ENCODE results near the gene VPS37B.

VPS37B gene

GRCh38 chr12:122837306-122838265, 58.3 kb downstream of the VPS37B start:
- no peak for DNase-seq

GRCh38 chr12:122836027-122836921, 59.6 kb downstream of the VPS37B start:
- DNase-seq: no peak

DNA sequence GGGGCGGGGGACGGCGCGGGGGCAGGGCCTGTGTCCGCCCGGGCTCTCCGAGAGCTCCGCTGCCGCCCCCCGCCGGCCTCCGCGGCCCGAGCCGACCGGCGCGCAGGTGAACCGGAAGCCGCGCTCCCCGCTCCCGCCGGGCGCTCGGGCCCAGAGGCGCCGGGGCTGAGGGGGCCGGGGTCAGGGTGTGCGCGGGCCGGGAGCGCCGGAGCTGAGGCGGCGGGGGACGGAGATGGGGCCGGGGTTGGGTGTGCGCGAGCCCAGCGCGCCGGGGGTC, 60.2 kb downstream of the VPS37B start:
- no peak for DNase-seq

- DNase-seq: no peak
Measured at GRCh38 chr12:122834921-122835749, 60.8 kb downstream of the VPS37B start, which contains the start of gene HIP1R. Gene HIP1R, plus strand, starts transcription at chr12:122835457. Its CDS starts 94 bp downstream, at chr12:122835551.

DNA sequence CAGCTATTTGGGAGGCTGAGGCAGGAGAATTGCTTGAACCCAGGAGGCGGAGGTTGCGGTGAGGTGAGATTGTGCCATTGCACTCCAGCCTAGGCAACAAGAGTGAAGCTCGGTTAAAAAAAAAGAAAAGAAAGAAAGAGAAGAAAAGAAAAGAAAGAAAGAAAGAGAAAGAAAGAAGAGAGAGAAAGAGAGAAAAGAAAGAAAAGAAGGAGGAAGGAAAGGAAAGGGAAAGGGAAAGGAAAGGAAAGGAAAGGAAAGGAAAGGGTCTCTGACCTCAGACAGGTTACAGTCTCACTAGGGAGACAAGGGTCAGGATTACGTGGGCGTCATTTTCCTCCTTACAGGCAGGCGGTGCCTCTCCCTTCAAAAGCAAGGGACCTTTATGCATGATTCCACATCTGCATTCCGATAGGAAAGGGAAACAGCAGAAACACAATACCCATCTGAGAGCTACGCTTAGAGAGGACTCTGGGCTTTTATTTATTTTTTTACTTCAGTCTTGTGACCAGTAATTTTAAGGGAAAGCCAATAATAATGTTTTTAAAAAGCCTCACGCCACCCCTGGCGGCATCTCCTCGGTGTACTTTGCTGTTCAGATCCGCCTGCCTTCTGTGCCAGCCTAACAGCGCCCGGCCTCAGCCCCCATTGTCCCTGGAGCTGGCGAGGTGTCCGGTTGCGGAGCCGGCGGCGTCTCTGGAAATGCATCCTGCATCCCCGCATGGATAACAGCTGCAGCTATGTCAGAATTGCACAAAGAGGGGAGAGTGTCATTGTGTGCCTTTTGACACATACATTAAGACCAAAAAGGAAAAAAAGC, 61.6 kb downstream of the VPS37B start:
- no peak for DNase-seq

DNA sequence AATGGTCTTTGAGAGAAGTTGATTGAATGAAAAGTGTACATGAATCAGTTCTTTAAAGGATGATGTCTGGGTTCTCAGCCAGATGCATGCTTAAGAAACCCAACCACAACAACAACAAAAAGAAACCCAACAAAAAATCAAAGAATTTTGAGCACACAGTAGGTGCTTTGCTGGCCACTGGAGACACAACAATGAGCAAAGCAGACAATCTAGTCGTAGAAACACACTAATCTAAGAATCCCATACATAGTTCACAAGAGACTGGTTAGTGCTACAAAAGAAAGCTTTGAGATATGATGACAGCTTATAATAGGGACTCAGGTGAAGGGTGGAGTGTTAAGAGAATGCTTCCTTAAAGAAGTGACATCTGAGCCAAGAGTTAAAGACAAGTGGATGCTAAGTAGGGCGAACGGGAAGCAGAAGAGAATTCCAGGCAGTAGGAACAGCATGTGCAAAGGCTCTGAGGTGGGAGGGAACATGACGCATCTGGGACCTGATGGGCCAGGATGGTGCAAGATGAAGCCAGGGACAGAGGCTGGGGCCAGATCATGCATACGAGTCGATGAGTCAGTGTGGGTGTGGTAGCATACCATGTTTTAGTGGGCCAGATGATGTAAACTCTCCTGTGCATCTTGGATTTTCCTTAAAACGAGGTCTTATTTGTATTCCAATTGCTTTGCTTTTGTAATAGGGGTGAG, 65.3 kb downstream of the VPS37B start:
- no peak for DNase-seq

GRCh38 chr12:122827258-122827657, 68.7 kb downstream of the VPS37B start:
- no peak for DNase-seq

GRCh38 chr12:122825773-122826724, 69.9 kb downstream of the VPS37B start:
- no peak for DNase-seq

- DNase-seq: no peak
Measured at GRCh38 chr12:122823429-122823828, 72.5 kb downstream of the VPS37B start.

DNA sequence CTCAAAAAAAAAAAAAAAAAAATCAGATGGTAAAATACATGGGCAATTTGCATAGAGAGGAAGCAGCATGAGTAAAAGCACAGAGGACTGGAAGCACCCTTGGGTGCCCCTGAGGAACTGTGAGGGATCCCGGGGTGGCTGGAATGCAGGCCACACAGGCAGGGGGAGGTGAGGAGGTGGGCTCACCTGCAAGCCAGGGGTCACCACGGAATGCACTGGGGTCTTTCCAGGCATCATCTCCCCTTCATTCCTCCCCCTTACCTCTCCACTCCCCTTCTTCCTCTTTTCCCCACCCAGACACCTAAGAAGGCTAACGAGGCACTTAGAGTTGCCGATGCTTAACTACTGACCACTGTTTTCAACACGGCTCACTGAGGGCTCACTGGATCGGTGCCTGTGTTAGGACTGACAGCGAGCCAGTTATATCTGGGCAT, 75.1 kb downstream of the VPS37B start:
- no peak for DNase-seq

GRCh38 chr12:122820138-122820537, 75.8 kb downstream of the VPS37B start:
- no peak for DNase-seq

- no peak for DNase-seq
Measured at GRCh38 chr12:122819209-122819785, 76.6 kb downstream of the VPS37B start.
